NCI-H2107 treated with DMSO at 0.1 percent for 48 hours (cell line): ENCODE results near the gene ZKSCAN7.
"Not testable (repeated sequence)": the region's sequence is repeated elsewhere in the genome, so short reads cannot be mapped to it uniquely, and the experiment has no call there.

Experiments
- DNase-seq: peaks from one replicate; lab custom pipeline; 2025; ENCODE audit not compliant: unreplicated experiment; lab: John Stamatoyannopoulos, UW

Gene ZKSCAN7

GRCh38 chr3:44554626-44555592 is at the start of gene ZKSCAN7:
Gene ZKSCAN7 (plus strand): TSS chr3:44555193. CDS start chr3:44557048, 1,855 bp downstream.
- DNase-seq = peak; percentile 2

- DNase-seq = no peak
Observed at GRCh38 chr3:44506556-44506955, 48.4 kb upstream of the ZKSCAN7 start.

- DNase-seq = no peak
Observed at GRCh38 chr3:44506961-44507360, 48.0 kb upstream of the ZKSCAN7 start.

- no peak for DNase-seq
Observed at GRCh38 chr3:44509393-44509921, 45.5 kb upstream of the ZKSCAN7 start.

GRCh38 chr3:44510000-44510368 is 45.0 kb upstream of the ZKSCAN7 start:
- no peak for DNase-seq

GRCh38 chr3:44511238-44511566 is 43.8 kb upstream of the ZKSCAN7 start:
- DNase-seq = no peak

- no peak for DNase-seq
Observed at GRCh38 chr3:44513513-44513912, 41.5 kb upstream of the ZKSCAN7 start.

- no peak for DNase-seq
Observed at GRCh38 chr3:44516230-44516629, 38.8 kb upstream of the ZKSCAN7 start.

- DNase-seq = no peak
Observed at GRCh38 chr3:44518782-44519156, 36.2 kb upstream of the ZKSCAN7 start.

- DNase-seq = no peak
Observed at GRCh38 chr3:44521721-44522120, 33.3 kb upstream of the ZKSCAN7 start.

GRCh38 chr3:44522494-44522933 is 32.5 kb upstream of the ZKSCAN7 start:
- no peak for DNase-seq

GRCh38 chr3:44525060-44525459 is 29.9 kb upstream of the ZKSCAN7 start:
- no peak for DNase-seq

- no peak for DNase-seq
Observed at GRCh38 chr3:44529927-44530326, 25.1 kb upstream of the ZKSCAN7 start.

- no peak for DNase-seq
Observed at GRCh38 chr3:44530911-44531310, 24.1 kb upstream of the ZKSCAN7 start.

- not testable (repeated sequence) for DNase-seq
Observed at GRCh38 chr3:44534659-44535058, 20.3 kb upstream of the ZKSCAN7 start.

- no peak for DNase-seq
Observed at GRCh38 chr3:44535364-44535763, 19.6 kb upstream of the ZKSCAN7 start.

GRCh38 chr3:44544811-44545210 is 10.2 kb upstream of the ZKSCAN7 start:
- DNase-seq = not testable (repeated sequence)

- DNase-seq = no peak
Observed at GRCh38 chr3:44555723-44556122, 730 bp downstream of the ZKSCAN7 start.

GRCh38 chr3:44557074-44557473 is 2.1 kb downstream of the ZKSCAN7 start:
- DNase-seq = no peak

- DNase-seq = no peak
Observed at GRCh38 chr3:44561076-44561475, 6.1 kb downstream of the ZKSCAN7 start.

GRCh38 chr3:44562147-44562546 is 7.2 kb downstream of the ZKSCAN7 start:
- DNase-seq = no peak

- no peak for DNase-seq
Observed at GRCh38 chr3:44568561-44568960, 13.6 kb downstream of the ZKSCAN7 start.

- DNase-seq = no peak
Observed at GRCh38 chr3:44571024-44571423, 16.0 kb downstream of the ZKSCAN7 start.
